ENCODE results near the gene MAP7D2.

MAP7D2 gene

GRCh38 chrX:19964017-19964710, 152.5 kb downstream of the MAP7D2 start:
- no peak for DNase-seq

DNA sequence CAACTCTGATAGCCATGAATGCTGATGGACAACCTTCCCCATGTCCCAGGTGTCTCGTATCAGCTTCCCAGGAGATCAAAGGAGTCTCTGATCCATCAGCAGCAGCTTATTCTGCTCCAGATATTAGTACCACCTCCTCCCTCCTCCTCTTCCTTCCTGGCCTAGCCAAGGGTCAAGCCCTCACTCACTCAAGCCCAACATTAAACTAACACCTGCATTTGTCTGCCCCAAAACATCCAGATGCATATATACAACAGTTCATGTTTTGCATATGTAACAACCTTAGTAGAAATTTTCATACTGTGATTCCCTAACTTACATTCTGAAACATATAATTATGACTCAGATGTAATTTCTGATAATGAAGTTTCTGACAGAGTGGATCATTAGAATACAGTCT, 155.8 kb downstream of the MAP7D2 start:
- DNase-seq: no peak

- DNase-seq: no peak
These were observed 157.9 kb downstream of the MAP7D2 start for GRCh38 chrX:19958552-19959486.

GRCh38 chrX:19956923-19957322, 159.8 kb downstream of the MAP7D2 start:
- no peak for DNase-seq
